RWPE1 (cell line): ENCODE measurements around the gene PTPRE.
A peak's percentile ranks its signal among the peaks of the same experiment; 100 is the strongest.

Source experiments
- CTCF ChIA-PET: fragments of 350-600 bp; sonication (Branson Sonifier 250); formaldehyde crosslinking; extraction: SDS; loops from one replicate; lab custom pipeline; 2021; lab: Yijun Ruan, JAX
- POLR2A ChIA-PET: fragments of 400-600 bp; formaldehyde crosslinking; extraction: SDS; loops from one replicate; lab custom pipeline; 2020; ENCODE audit warnings: antibody characterized with exemption; ENCODE audit not compliant: low non-redundant PET; lab: Yijun Ruan, JAX
- DNase-seq: peaks from one replicate; pipeline ENCODE4 v3.0.0; 2012; ENCODE audit warnings: low spot score
- H3K27ac ChIP-seq: fragments of 450-650 bp; 2 replicates; pipeline ENCODE4 v1.5.1; 2017
- TF ChIP-seq, protein P1 (sequence below): fragments of 450-650 bp; conservative IDR thresholded peaks from 2 replicates; pipeline ENCODE4 v1.5.1; 2017; ENCODE audit warnings: low read depth, mild to moderate bottlenecking

Gene PTPRE

GRCh38 chr10:128077155-128077875, 170.4 kb downstream of the PTPRE start:
- ChIA-PET CTCF (interaction anchor here (0.5 kb wide), 1 partner anchor 137 kb away, joined by 3 read pairs; no protein-coding TSS in a partner anchor), POLR2A (interaction anchor here (0.7 kb wide), 1 partner anchor 9 kb away, joined by 3 read pairs; no protein-coding TSS in a partner anchor)
- DNase-seq, result no peak

DNA sequence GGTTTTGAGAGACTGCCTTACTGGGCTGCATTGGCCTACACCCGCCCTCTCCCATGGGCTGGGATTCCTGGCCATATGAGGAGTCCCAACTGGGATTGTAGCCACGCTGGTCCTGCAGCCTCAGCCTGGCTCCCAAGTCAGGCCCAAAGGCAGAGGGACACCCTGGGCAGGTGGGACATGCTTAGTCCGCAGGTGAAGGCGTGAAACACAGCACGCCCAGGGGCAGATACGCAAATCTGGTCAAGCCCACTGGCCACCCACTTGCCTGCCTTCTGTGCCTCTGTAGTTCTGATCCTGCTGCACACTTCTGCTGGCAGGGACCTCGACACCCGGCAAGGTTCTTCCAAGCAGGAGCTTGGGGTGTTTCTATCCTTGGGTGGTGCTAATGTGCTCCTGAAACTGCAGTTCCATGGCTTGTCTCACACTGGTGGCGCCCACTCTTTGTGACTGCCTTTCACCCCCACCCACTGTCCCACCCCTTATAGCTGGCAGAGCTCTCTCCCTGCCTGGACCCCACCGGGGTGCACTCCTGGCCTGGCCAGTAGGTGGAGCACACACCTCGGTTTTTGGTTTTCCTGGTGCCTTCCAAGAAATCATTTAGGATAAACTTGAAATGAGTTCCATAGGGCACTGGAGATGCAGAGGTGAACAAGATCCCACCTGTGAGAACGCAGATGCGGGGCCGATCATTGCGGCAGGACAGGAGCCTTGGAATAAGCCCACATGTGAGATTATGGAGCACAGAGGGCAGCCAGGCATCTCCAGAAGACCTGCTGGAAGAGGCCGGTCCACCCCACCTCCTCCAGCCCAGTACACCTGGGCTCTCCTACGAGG, 171.4 kb downstream of the PTPRE start:
- ChIA-PET POLR2A (no interaction called here), CTCF (interaction anchor here (0.6 to 1.4 kb wide), 17 partner anchors 14 to 373 kb away, joined by 3 to 7 read pairs (median 4); no protein-coding TSS in a partner anchor)
- TF ChIP-seq, protein P1, sequence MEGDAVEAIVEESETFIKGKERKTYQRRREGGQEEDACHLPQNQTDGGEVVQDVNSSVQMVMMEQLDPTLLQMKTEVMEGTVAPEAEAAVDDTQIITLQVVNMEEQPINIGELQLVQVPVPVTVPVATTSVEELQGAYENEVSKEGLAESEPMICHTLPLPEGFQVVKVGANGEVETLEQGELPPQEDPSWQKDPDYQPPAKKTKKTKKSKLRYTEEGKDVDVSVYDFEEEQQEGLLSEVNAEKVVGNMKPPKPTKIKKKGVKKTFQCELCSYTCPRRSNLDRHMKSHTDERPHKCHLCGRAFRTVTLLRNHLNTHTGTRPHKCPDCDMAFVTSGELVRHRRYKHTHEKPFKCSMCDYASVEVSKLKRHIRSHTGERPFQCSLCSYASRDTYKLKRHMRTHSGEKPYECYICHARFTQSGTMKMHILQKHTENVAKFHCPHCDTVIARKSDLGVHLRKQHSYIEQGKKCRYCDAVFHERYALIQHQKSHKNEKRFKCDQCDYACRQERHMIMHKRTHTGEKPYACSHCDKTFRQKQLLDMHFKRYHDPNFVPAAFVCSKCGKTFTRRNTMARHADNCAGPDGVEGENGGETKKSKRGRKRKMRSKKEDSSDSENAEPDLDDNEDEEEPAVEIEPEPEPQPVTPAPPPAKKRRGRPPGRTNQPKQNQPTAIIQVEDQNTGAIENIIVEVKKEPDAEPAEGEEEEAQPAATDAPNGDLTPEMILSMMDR, result peak; percentile 76
- no peak overlapping the region for H3K27ac ChIP-seq
- peak; percentile 73 for DNase-seq

More at GRCh38 chr10:128077155-128077875, 170.4 kb downstream of the PTPRE start:
- no peak overlapping the region for H3K27ac ChIP-seq
- TF ChIP-seq, protein P1, result no peak

GRCh38 chr10:128080231-128080630, 173.3 kb downstream of the PTPRE start:
- 0 out of 2 replicates have a peak overlapping the region, but pooled peaks have one; percentile 13 for H3K27ac ChIP-seq
- no peak for DNase-seq
- ChIA-PET CTCF (interaction anchor here (1.2 kb wide), 1 partner anchor 11 kb away, joined by 3 read pairs; no protein-coding TSS in a partner anchor), POLR2A (no interaction called here)
- TF ChIP-seq, protein P1, result no peak

DNA sequence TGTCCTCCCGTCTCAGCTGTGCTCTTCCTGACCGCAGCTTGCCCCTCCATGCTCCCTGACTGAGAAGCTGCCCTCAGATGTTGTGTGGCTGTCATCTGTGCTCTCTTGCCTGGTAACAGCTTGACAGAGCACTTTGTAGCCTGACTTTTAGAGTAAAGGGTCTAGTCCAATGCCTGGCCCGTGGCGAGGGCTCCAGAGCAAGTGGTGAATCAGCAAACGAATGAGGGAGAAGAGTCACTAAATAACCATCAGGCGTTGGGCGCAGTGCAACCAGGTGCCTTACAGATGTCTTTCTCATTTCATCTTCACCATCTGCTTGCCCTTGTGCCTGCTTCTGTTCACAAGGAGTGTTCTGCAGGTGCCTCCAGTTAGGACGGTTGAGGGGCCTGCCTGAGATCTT, 173.7 kb downstream of the PTPRE start:
- ChIA-PET POLR2A (no interaction called here), CTCF (interaction anchor here (1.1 to 1.2 kb wide), 2 partner anchors 11 kb away, joined by 3 to 7 read pairs; no protein-coding TSS in a partner anchor)
- TF ChIP-seq, protein P1, result no peak
- no peak for DNase-seq
- 0 out of 2 replicates have a peak overlapping the region, but pooled peaks have one; percentile 13 for H3K27ac ChIP-seq

- TF ChIP-seq, protein P1, result no peak
- ChIA-PET CTCF (interaction anchor here (0.6 to 1.1 kb wide), 2 partner anchors 12 to 68 kb away, joined by 3 to 7 read pairs; no protein-coding TSS in a partner anchor), POLR2A (no interaction called here)
- DNase-seq, result no peak
- no peak overlapping the region for H3K27ac ChIP-seq
Measured at GRCh38 chr10:128081222-128081621, 174.3 kb downstream of the PTPRE start.

GRCh38 chr10:128081720-128082119, 174.8 kb downstream of the PTPRE start:
- CTCF ChIA-PET, result interaction anchor here (0.6 to 1.1 kb wide), 2 partner anchors 12 to 67 kb away, joined by 3 to 7 read pairs; no protein-coding TSS in a partner anchor
- POLR2A ChIA-PET, result no interaction called here
- no peak for DNase-seq
- H3K27ac ChIP-seq, result no peak overlapping the region
- TF ChIP-seq, protein P1, result no peak
